GM18520 (cell line): ENCODE results near the gene CYP3A7.
"Not testable (repeated sequence)": the region's sequence is repeated elsewhere in the genome, so short reads cannot be mapped to it uniquely, and the experiment has no call there.

Experiments used
- ATAC-seq: cut with Tn5 transposase; IDR thresholded peaks from one replicate; pipeline ENCODE4 v1.9.1; 2021; ENCODE audit not compliant: unreplicated experiment

The CYP3A7 gene

DNA sequence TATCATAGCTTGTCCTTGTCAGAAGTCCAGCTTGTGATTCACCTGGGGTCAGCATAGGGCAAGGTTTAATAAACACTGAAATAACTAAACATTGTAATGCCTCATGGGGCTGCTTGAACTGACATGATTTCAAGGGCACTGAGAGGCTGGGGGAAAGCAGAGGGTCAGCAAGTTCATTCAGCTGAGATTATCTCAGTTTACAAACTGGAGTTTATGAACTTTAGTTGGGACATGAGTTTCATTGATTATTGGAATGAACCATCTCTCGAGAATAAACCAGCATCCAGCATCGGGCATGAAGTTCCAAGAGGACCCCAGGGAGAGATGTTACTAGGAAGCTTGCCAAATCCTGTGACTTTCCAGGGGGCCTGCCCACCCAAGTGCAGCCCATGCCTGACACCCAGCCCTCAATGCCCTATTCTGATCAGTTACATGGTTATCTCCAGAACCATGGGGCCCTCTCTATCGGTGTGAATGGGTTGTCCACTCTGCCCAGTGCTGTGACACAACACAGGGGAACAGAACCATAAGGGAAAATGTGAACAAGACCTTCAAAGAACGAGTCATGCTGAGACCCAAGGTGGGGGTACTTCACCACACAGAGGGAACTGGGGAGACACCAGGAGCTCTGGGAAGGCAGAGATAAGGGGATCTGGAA, 7.9 kb upstream of the CYP3A7 start:
- no peak for ATAC-seq

- ATAC-seq: no peak
Observed at GRCh38 chr7:99741441-99741795, 6.4 kb upstream of the CYP3A7 start.

DNA sequence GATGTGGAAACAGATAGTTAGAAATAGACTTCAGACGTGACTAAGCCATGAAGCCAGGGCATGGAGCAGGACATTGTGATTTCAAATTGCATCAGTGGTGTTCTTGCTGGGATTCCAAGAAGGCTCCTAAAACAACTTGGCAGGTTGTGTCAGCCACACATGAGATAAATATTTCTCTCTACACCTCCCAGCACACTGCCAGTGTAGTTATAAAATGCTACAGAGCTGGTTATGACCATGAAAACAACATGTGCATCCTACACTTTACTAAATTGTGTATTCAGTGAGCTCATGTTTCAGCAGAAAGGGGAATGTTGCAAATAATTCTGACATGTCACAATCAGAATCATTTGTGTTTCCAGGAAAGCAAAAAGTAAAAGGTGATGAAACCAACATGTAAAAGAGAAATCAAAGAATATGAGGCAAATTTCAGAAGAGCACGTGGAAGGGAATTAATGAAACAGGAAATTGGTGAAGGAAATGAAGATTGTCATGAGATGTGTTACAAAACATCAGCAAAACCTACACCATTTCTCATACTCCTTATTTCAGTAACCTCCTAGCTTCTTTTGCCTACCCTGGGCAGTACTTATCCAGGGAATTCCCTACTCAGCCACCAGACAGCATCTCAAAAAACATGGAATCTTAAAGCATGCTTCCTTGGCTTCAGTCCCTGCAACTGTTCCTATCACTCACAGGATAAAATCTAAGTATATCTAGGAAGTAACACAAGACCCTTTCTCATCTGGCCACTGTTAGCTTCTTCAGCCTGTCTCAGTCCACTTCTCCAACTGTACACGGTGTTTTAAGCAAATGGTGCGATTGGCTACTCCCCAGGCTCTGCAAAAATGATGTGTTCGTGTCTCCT, 5.8 kb upstream of the CYP3A7 start:
- no peak for ATAC-seq

DNA sequence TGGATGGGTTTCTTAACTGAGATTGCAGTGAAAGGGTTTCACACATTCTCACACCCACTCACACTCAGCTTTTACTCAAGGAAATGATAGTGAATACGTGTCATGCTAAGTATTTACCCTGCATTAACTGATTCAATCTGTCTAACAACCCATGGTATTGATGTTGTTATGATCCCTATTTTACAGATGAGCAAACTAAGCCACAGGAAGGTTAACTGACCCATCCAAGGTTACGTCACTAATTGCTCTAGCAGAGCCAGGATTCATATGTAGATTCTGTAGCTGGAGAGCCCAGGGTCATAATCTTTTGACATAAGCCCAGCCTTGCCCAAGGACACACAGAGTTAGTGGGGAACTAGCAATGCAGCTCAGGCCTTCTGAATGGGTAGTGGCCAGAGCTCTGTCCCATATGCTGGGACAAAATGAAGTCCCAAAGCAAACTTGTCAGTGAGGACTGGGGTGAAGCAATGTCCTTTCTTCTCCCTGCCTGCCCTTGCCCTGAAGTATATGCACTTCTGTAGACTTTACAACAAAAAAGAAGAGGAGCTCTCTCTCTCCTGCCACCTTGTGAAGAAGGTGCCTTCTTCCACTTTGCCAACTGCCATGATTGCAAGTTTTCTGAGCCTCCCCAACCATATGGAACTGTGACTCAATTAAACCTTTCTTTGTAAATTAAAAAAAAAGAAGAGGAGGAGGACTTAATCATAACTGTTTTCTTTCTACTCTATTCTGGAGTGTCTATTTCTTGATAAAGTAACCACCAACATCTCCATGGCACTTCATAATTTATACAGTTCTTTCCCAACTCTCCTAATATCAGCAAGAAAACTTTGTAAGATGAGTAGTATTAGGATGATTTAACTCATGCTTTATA, 4.9 kb upstream of the CYP3A7 start:
- ATAC-seq: no peak

DNA sequence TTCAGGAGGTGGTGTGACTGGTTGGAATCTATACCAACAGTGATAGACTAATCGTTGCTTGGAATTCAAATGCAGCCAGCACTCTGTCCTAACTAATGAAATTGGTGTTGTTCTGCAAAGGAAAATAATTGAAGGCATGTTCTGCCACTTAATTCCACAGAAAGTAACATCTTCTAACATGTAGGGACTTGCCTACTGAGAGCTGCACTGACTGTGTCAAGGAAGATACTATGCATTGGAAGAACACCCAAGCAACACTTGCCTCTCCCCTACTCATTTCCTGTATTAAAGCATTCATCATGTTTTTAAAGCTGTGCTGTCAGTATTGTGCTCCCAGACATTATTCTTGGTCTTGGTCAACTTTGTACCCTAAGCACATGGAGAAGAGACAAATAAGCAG, 2.7 kb upstream of the CYP3A7 start:
- ATAC-seq: no peak

DNA sequence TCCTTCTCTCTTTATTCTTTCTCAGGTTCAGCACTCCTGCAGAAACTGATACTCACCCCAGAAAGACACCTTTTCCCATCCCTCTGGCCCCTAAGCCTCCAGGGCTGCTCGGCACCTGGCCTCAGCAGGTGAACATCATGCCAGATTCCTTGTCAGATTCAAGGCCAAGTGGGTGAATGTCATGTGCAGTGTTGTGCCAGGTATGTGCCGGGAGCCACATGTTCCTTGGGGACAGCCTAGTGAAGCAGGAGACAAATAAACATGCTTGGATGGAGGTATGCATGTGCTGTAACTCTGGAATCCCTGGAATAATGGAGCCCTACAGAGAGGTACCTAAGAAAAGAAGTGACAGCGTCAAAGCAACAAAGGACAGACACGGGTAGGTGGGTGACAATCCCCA, 1.7 kb upstream of the CYP3A7 start:
- ATAC-seq: not testable (repeated sequence)

DNA sequence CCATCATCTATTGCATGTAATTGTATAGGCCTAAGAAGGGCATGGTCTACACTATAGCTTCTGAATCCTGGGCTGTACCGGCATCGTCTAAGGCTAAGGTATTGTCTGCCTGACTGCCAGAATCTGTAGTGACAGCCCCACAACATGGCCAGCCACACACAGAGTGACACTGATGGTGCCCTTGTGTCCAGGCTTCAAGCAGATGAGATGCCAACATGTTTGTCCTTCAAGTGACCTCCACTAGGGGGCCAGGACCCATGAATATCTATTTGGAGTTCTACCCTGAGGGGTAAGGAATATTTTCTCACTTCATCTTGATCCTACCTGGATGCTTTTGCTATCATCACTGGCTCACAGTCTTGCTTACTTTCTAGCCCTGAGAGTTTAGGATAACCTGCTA, 1.5 kb downstream of the CYP3A7 start:
- ATAC-seq: no peak

DNA sequence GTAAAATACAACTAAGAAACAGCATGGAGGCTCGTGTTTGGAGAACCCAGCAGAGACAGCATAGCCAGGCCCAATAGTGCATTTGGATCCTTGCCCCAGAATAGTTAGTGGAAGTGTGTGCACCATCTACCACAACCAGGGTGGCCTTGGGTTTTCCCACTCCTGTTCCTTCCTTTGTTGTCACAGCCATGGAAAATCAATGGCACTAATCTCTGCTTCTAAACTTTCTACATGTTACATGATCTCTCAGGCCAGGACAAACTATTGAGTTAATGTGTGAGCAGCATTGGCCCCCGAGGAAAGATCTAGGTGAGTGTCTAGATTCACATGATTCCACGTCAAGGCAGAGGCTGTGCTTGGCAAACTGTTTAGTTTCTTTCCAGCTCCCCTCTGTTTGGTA, 2.0 kb downstream of the CYP3A7 start:
- ATAC-seq: no peak

- no peak for ATAC-seq
Observed at GRCh38 chr7:99731638-99732374, 3.2 kb downstream of the CYP3A7 start.

DNA sequence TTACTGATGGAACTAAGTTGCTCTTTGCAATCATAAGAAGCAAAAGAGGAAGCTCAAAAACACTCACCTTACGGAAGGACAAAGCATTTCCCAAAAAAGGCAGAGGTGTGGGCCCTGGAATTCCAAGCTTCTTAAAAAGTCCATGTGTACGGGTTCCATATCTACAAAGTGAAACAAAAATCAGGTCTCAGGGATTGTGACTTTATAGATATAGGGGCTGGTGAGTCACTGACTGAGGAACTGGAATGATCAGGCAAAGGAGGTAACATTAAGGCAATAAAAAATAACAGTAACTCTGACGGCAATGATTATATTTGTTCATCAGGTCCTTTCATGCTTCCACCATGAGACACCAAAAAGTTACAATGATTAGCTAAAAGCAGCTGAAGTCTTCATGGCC, 4.0 kb downstream of the CYP3A7 start:
- ATAC-seq: no peak

- ATAC-seq: no peak
Observed at GRCh38 chr7:99730238-99730810, 4.7 kb downstream of the CYP3A7 start.

DNA sequence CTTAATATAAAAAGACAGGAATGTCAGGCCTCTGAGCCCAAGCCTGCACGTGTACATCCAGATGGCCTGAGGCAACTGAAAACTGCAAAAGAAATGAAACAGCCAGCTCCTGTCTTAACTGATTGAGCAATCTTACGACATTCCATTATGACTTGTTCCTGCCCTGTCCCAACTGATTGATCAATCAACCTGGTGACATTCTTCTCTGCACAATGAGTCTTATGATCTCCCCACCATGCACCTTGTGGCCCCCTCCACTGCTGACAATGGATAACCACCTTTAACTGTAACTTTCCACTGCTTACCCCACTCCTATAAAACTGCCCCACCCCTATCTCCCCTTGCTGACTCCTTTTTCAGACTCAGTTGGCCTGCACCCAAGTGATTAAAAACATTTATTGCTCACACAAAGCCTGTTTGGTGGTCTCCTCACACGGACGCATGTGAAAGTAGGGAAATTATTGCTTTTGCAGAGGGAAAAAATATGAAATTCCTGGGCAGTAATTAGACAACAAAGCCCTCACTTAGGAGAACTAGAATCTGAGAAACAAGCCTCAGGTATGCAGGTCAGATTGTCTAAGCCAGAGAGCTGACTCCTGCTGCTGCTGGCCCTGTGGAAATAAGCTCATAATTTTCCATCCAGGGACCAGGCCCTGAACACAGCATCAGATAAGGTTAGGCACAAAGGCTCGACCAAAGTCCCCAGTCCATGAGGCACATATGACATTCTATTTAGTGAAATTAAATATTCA, 5.3 kb downstream of the CYP3A7 start:
- ATAC-seq: no peak

- ATAC-seq: no peak
Observed at GRCh38 chr7:99728615-99729014, 6.4 kb downstream of the CYP3A7 start.

GRCh38 chr7:99723201-99723600, 11.8 kb downstream of the CYP3A7 start:
- not testable (repeated sequence) for ATAC-seq

- ATAC-seq: no peak
Observed at GRCh38 chr7:99720800-99721595, 14.0 kb downstream of the CYP3A7 start.

DNA sequence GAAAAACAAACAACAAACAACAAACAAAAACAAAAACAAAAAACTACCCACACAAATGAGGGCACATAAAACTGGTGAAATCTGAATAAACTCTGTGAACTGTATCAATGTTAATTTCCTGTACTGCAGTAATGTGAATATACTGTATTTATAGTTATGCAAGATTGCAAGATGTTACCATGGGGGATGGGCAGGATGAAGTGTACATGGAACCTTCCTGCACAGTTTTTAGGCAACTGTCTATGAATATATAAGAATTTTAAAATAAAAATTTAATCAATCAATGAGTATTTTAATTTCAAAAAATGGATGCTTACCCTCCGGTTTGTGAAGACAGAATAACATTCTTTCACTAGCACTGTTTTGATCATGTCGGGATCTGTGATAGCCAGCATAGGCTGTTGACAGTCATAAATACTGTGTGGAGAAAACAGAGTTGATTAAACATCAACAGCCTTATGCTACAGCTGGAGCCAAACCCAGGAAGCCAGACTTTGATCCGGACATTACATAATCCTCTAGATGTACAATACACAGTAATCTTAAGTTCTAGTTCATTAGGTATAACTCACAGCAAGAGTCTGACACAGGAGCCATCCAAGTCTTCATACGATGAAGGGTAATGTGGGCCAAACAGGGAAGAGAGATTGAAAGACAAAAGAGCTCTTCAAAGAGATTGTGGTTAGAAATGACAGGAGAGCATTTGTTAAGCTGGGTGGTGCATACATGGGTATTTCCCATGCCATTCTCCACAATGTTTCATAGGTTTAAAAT, 14.8 kb downstream of the CYP3A7 start:
- ATAC-seq: no peak

- ATAC-seq: no peak
Observed at GRCh38 chr7:99713995-99714570, 20.9 kb downstream of the CYP3A7 start.
